Psoas muscle (tissue), 8 donors: ENCODE measurements around the gene HOXD4. TPM values are rescaled to one million over a fixed set of nuclear protein-coding genes. Genes with fewer than 3 reads are reported as not detected.

Source experiments
- ATAC-seq, 4 donors: fragments of 200-7000 bp; cut with Tn5 transposase; one replicate each; pipeline ENCODE4 v1.9.1; 2020; ENCODE audit warnings: moderate library complexity in 3 of 4, mild to moderate bottlenecking in 2 of 4
- DNase-seq, 2 donors: peaks; one replicate each; pipeline ENCODE4 v3.0.0-alpha.2; 2020
- H3K27ac ChIP-seq: fragments of 200-600 bp; one replicate; pipeline ENCODE4 v1.8.0; 2022
- H3K27me3 ChIP-seq, 3 donors: fragments of 200-600 bp in 1 of 3; one replicate each; pipeline versions ENCODE4 v1.6.1 to v1.8.0; 2013 to 2022; ENCODE audit warnings: low read length in 2 of 3, mild to moderate bottlenecking in 2 of 3, moderate library complexity in 1 of 3; ENCODE audit not compliant: insufficient read depth in 3 of 3
- H3K36me3 ChIP-seq, 2 donors: fragments of 200-600 bp in 1 of 2; one replicate each; pipeline versions ENCODE4 v1.6.1 to v1.8.0; 2013 to 2022; ENCODE audit warnings: low read depth in 1 of 2, mild to moderate bottlenecking in 1 of 2, moderate library complexity in 1 of 2; ENCODE audit not compliant: insufficient read depth in 1 of 2
- H3K4me1 ChIP-seq: fragments of 200-600 bp; one replicate; pipeline ENCODE4 v1.8.0; 2022
- H3K4me3 ChIP-seq: fragments of 200-600 bp; one replicate; pipeline ENCODE4 v1.8.0; 2022; ENCODE audit warnings: mild to moderate bottlenecking
- H3K9me3 ChIP-seq: fragments of 200-600 bp; one replicate; pipeline ENCODE4 v1.8.0; 2022
- CTCF ChIP-seq: fragments of 200-600 bp; IDR thresholded peaks from one replicate; pipeline ENCODE4 v1.8.0; 2022; ENCODE audit warnings: antibody characterized with exemption
- WGBS, 3 donors: extraction: QIAGEN DNeasy Blood & Tissue Kit; methylation state at CpG; one replicate each; pipeline versions ENCODE4 v1.1.6 to v1.1.7; 2013; 5-methylcytosine and 5-hydroxymethylcytosine counted together
- intact Hi-C, 2 donors: fragments of 100-400 bp; cut with DNase I; formaldehyde crosslinking; loops; one replicate each; pipeline versions ENCODE4 v1.11.0 to v1.14.2; 2022
- polyA plus RNA-seq, 3 donors: library from polyadenylated mRNA; stranded (reverse); fragments of 200-250 nt; gene quantifications; one replicate each; pipeline ENCODE4 v1.2.3, GENCODE V29; 2013
- total RNA-seq, 4 donors: library from RNA; stranded (reverse); fragmentation: NEBNext Ultra II Directional in 2 of 4; extraction: Animal tissue kit (Norgen Biotek cat#: 25700) in 2 of 4; gene quantifications; one replicate each; pipeline versions ENCODE4 v1.2.1 to v1.2.4, GENCODE V29; 2021 to 2023
- donor health status: healthy with polysubstance abuse.
- donor health status: DM: no; HTN: no; CAD: no; lungs with moderate emphysema.
- donor health status: Bipolar disorder and iron deficiency.
- donor health status: healthy.
- donor health status: DM: yes; HTN: yes; CAD: no.
- donor health status: DM: no; HTN: no; CAD: no.
- donor health status: DM: no; HTN: no; CAD: no.
- donor health status: DM: yes; HTN: yes; CAD: no.

Gene HOXD4
- total and polyA plus RNA-seq, 7 donors: 0.26 to 4.1 (median 1.2) TPM

DNA sequence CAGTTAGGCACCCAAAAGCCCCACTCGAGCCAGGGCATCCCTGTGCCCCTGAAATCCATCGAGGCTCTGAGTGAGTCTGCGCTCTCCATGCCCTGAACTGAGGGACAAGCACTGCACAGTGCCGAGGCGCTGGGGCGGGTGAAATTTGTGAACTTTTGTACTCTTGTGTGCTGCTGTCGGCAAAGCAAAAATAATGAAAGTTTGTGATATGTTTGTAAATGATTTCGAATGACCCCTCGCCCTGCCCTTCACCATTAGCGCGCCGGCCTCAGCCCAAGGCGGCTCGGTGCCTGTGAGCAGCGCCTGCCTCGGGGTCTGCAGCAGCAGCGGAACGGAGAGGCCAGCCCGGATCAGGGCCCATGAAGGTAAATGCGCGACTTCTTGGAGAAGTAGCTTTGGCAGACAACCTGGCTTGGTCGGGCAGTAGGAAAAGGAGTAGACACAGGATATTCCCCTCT lies 1.8 kb upstream of the HOXD4 start:
- no peak for TF ChIP-seq CTCF
- Histone ChIP-seq H3K4me3 (no peak overlapping the region), H3K36me3 (peaks cover 2 to 34% of the 10 kb centered on the region in 2 donors), H3K9me3 (no peaks in the 10 kb centered on the region), H3K4me1 (peaks cover 9% of the 10 kb centered on the region), H3K27ac (no peak overlapping the region), H3K27me3 (no peaks in the 10 kb centered on the region)
- WGBS, 3 donors: 83 to 90% (median 86%) methylated on average over 22 of the region's 22 CpGs
- ATAC-seq (no peak), DNase-seq (no peak)
- intact Hi-C loops: no loop called here

DNA sequence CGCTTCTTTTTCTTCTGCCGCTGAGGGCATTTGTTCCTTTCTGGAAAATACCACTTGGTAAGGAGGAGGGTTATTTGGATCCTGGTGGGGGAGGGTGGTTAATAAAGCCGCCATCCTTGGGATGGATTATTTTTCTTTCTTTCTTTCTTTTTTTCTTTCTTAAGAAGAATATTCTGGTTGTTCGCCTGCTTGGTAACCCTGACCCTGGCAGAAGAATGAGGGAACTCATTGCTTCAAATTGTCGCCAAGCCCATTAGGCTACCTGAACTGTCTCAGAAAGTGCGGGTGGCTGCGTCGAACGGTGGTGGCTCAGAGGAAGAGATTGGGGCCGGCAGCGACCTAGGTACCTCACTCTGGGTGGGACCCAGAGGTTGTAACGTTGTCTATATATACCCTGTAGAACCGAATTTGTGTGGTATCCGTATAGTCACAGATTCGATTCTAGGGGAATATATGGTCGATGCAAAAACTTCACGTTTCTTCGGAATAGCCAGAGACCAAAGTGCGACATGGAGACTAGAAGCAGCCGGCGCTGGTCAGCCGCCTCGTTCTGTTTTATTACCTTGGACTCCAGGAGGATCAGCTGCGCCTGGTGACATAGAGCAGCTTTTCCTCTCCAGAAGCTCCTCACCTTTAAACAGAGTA lies 1.3 kb upstream of the HOXD4 start:
- peaks cover 9% of the 10 kb centered on the region for H3K4me1 ChIP-seq
- DNase-seq: no peak
- intact Hi-C loops: no loop called here
- H3K4me3 ChIP-seq: no peak overlapping the region
- TF ChIP-seq CTCF: no peak
- no peaks in the 10 kb centered on the region for H3K27me3 ChIP-seq
- no peaks in the 10 kb centered on the region for H3K9me3 ChIP-seq
- peaks cover 2 to 38% of the 10 kb centered on the region in 2 donors for H3K36me3 ChIP-seq
- 82 to 85% (median 82%) methylated on average over 24 of the region's 24 CpGs for WGBS, 3 donors
- no peak for ATAC-seq
- H3K27ac ChIP-seq: no peak overlapping the region

- TF ChIP-seq CTCF: no peak
- no peaks in the 10 kb centered on the region for H3K9me3 ChIP-seq
- no peak overlapping the region for H3K4me3 ChIP-seq
- DNase-seq: no peak
- peaks cover 2% of the 10 kb centered on the region for H3K4me1 ChIP-seq
- no peak overlapping the region for H3K27ac ChIP-seq
- no peaks in the 10 kb centered on the region for H3K27me3 ChIP-seq
- ATAC-seq: no peak
- H3K36me3 ChIP-seq: peaks cover 2 to 45% of the 10 kb centered on the region in 2 donors
- intact Hi-C loops: no loop called here
- 86 to 90% (median 89%) methylated on average over 14 of the region's 14 CpGs for WGBS, 3 donors
Measured at GRCh38 chr2:176150584-176151441, 537 bp upstream of the HOXD4 start.

GRCh38 chr2:176152350-176153181 lies 1.2 kb downstream of the HOXD4 start:
- H3K27ac ChIP-seq: no peak overlapping the region
- intact Hi-C loops: no loop called here
- ATAC-seq (no peak), DNase-seq (no peak)
- H3K9me3 ChIP-seq: no peaks in the 10 kb centered on the region
- H3K4me1 ChIP-seq: no peaks in the 10 kb centered on the region
- no peak overlapping the region for H3K4me3 ChIP-seq
- H3K27me3 ChIP-seq: peaks cover 0 to 2% (median 0%) of the 10 kb centered on the region in 3 donors
- H3K36me3 ChIP-seq: peaks cover 2 to 49% of the 10 kb centered on the region in 2 donors
- TF ChIP-seq CTCF: no peak
- 78 to 83% (median 82%) methylated on average over 48 of the region's 48 CpGs for WGBS, 3 donors
